GM23338 (cell line): Measurements from ENCODE around the gene DYSF. TPM values are rescaled to one million over a fixed set of nuclear protein-coding genes. Genes with fewer than 3 reads are reported as not detected.

Source experiments
- ATAC-seq: fragments of 200-7000 bp; cut with Tn5 transposase; 3 replicates; pipeline ENCODE4 v1.9.1; 2020
- DNase-seq: peaks from one replicate; pipeline ENCODE4 v3.0.0-alpha.2; 2015; ENCODE audit warnings: low spot score
- H2AFZ ChIP-seq: fragments of 200-600 bp; sonication (generic); 2 replicates; pipeline ENCODE4 v1.8.0; 2016; ENCODE audit warnings: antibody characterized with exemption, mild to moderate bottlenecking, moderate library complexity
- H3F3A ChIP-seq: fragments of 200-600 bp; sonication (generic); replicated peaks from 2 replicates; pipeline ENCODE4 v1.8.0; 2017; ENCODE audit warnings: antibody characterized with exemption, mixed run types, low read depth
- H3K27ac ChIP-seq: fragments of 200-600 bp; sonication (generic); 2 replicates; pipeline ENCODE4 v1.6.1; 2016; ENCODE audit warnings: low read depth
- H3K27me3 ChIP-seq: fragments of 200-600 bp; sonication (generic); 2 replicates; pipeline ENCODE4 v1.8.0; 2016; ENCODE audit warnings: mild to moderate bottlenecking, mixed run types, moderate library complexity; ENCODE audit not compliant: insufficient read depth
- H3K36me3 ChIP-seq: fragments of 200-600 bp; sonication (generic); 2 replicates; pipeline ENCODE4 v1.8.0; 2016; ENCODE audit warnings: mild to moderate bottlenecking; ENCODE audit not compliant: insufficient read depth
- H3K4me1 ChIP-seq: fragments of 200-600 bp; sonication (generic); 2 replicates; pipeline ENCODE4 v1.8.0; 2016; ENCODE audit warnings: mild to moderate bottlenecking, moderate library complexity; ENCODE audit not compliant: insufficient read depth
- H3K4me2 ChIP-seq: fragments of 200-600 bp; sonication (generic); 2 replicates; pipeline ENCODE4 v1.7.1; 2017; ENCODE audit warnings: mixed run types
- H3K4me3 ChIP-seq: fragments of 200-600 bp; sonication (generic); 2 replicates; pipeline ENCODE4 v1.6.1; 2016; ENCODE audit warnings: mixed run types
- H3K79me2 ChIP-seq: fragments of 200-600 bp; sonication (generic); replicated peaks from 2 replicates; pipeline ENCODE4 v1.8.0; 2017; ENCODE audit warnings: mild to moderate bottlenecking; ENCODE audit not compliant: insufficient read depth
- H3K9me2 ChIP-seq: fragments of 200-600 bp; sonication (generic); 2 replicates; pipeline ENCODE4 v1.8.0; 2017; ENCODE audit not compliant: insufficient read depth
- H4K20me1 ChIP-seq: fragments of 200-600 bp; sonication (generic); replicated peaks from 2 replicates; pipeline ENCODE4 v1.8.0; 2017; ENCODE audit warnings: mild to moderate bottlenecking; ENCODE audit not compliant: insufficient read depth
- H3K27ac Mint-ChIP-seq: 2 replicates; pipeline ENCODE4 v1.8.0; 2020; ENCODE audit warnings: inconsistent platforms, mild to moderate bottlenecking, moderate library complexity, mixed read lengths
- H3K27me3 Mint-ChIP-seq: 3 replicates; pipeline ENCODE4 v1.8.0; 2022; ENCODE audit warnings: low read depth, mild to moderate bottlenecking, moderate library complexity, mixed read lengths, inconsistent platforms; ENCODE audit not compliant: insufficient read depth, poor library complexity
- H3K36me3 Mint-ChIP-seq: 3 replicates; pipeline ENCODE4 v1.8.0; 2021; ENCODE audit warnings: low read depth, mild to moderate bottlenecking, inconsistent platforms, moderate library complexity, mixed read lengths
- H3K4me1 Mint-ChIP-seq: 3 replicates; pipeline ENCODE4 v1.8.0; 2020; ENCODE audit warnings: mild to moderate bottlenecking, inconsistent platforms, mixed read lengths
- H3K4me3 Mint-ChIP-seq: 3 replicates; pipeline ENCODE4 v1.8.0; 2021; ENCODE audit warnings: moderate library complexity, mild to moderate bottlenecking, inconsistent platforms, mixed read lengths
- H3K9me3 Mint-ChIP-seq: 3 replicates; pipeline ENCODE4 v1.8.0; 2020; ENCODE audit warnings: moderate library complexity, mild to moderate bottlenecking, inconsistent platforms, mixed read lengths
- JUNB ChIP-seq: IDR thresholded peaks from one replicate; pipeline ENCODE4 v1.6.1; 2016; ENCODE audit warnings: antibody characterized with exemption; ENCODE audit not compliant: unreplicated experiment
- POLR2AphosphoS5 ChIP-seq: IDR thresholded peaks from 2 replicates; pipeline ENCODE4 v1.6.1; 2016; ENCODE audit warnings: antibody characterized with exemption, low read depth
- polyA plus RNA-seq: library from polyadenylated mRNA; unstranded; fragments of >200 nt; fragmentation: Nextera tagmentation; extraction: Ambion mirVana; gene quantifications from 2 replicates; pipeline ENCODE4 v1.2.1, GENCODE V29; 2016
- total RNA-seq: library from RNA; depleted of rRNA; stranded (reverse); fragments of >200 nt; shearing (Covaris generic); gene quantifications from 2 replicates; pipeline ENCODE4 v1.2.3, GENCODE V29; 2014
- TF ChIP-seq, protein P1 (sequence below): fragments of 250-450 bp; sonication (Bioruptor Pico); IDR thresholded peaks from 2 replicates; pipeline ENCODE4 v1.5.0; 2020; ENCODE audit warnings: mild to moderate bottlenecking, moderate library complexity
- TF ChIP-seq, protein P2 (sequence below): IDR thresholded peaks from 2 replicates; pipeline ENCODE4 v1.6.1; 2016; ENCODE audit warnings: antibody characterized with exemption

Gene DYSF
- total and polyA plus RNA-seq, 2 experiments from 2014 or later: 7.3 to 21.3 TPM

DNA sequence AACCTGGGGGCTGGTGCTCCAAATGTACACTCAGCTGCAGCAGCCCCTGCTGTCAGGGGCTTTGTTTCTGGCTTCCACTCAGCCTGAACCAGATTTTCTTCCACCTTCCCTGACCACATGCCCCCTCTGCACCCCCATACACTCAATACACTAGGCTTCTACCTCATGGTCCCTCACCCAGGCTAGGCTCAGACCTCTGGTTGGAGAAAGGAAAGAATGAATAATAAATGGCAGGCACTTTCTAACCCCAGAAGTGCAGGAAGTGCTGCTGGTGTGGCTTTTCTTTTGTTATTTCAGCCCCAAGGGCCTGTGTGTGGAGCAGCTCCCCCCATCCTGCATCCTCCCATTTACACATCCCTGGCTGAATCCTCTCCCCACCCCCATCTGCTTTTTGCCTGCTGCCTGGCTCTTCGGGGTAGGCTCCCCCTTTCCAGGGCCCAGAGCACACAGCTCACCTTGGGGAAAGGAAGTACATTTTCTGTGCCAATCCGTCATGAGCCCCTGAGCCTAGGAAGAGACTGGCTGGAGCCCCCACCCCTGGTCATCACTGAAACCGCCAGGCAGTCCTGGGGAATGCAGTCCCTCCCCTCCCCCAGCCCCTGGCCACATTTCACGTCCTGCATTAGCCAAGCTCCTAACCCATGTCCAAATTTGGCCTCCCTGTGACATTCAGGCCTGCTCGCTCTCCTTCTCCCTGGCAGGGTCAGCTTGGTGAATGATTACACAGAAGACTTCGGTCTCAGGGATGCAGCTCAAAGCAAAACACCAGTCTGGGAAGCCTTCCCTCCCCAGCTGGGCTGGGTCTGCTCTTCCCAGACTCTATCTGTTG, 2.6 kb downstream of the DYSF start:
- Histone ChIP-seq H3K4me1 (peaks cover 49% of the 10 kb centered on the region), H3K36me3 (no peaks in the 10 kb centered on the region), H3K9me2 (no peaks in the 10 kb centered on the region), H4K20me1 (no peaks in the 10 kb centered on the region; the same call in 1 of the 2 replicates), H3K27ac (peak overlapping the region; percentile 92), H3K4me2 (peak overlapping the region; percentile 76), H3F3A (peaks cover 14% of the 10 kb centered on the region; the same call in 1 of the 2 replicates), H3K27me3 (peaks cover 30% of the 10 kb centered on the region), H2AFZ (no peak overlapping the region), H3K4me3 (peak overlapping the region; percentile 86), H3K79me2 (0 out of 2 replicates have a peak, but pooled peaks cover 9% of the 10 kb centered on the region)
- Mint-ChIP-seq H3K27me3 (peaks cover 42% of the 10 kb centered on the region), H3K27ac (peak overlapping the region; percentile 95), H3K9me3 (no peaks in the 10 kb centered on the region), H3K4me3 (peak overlapping the region; percentile 69), H3K4me1 (peaks cover 69% of the 10 kb centered on the region), H3K36me3 (peaks cover 4% of the 10 kb centered on the region; the same call in 2 of the 3 replicates)
- TF ChIP-seq POLR2AphosphoS5 (0 out of 2 replicates have a peak, but pooled peaks have one; percentile 38), JUNB (no peak)
- TF ChIP-seq, protein P1, sequence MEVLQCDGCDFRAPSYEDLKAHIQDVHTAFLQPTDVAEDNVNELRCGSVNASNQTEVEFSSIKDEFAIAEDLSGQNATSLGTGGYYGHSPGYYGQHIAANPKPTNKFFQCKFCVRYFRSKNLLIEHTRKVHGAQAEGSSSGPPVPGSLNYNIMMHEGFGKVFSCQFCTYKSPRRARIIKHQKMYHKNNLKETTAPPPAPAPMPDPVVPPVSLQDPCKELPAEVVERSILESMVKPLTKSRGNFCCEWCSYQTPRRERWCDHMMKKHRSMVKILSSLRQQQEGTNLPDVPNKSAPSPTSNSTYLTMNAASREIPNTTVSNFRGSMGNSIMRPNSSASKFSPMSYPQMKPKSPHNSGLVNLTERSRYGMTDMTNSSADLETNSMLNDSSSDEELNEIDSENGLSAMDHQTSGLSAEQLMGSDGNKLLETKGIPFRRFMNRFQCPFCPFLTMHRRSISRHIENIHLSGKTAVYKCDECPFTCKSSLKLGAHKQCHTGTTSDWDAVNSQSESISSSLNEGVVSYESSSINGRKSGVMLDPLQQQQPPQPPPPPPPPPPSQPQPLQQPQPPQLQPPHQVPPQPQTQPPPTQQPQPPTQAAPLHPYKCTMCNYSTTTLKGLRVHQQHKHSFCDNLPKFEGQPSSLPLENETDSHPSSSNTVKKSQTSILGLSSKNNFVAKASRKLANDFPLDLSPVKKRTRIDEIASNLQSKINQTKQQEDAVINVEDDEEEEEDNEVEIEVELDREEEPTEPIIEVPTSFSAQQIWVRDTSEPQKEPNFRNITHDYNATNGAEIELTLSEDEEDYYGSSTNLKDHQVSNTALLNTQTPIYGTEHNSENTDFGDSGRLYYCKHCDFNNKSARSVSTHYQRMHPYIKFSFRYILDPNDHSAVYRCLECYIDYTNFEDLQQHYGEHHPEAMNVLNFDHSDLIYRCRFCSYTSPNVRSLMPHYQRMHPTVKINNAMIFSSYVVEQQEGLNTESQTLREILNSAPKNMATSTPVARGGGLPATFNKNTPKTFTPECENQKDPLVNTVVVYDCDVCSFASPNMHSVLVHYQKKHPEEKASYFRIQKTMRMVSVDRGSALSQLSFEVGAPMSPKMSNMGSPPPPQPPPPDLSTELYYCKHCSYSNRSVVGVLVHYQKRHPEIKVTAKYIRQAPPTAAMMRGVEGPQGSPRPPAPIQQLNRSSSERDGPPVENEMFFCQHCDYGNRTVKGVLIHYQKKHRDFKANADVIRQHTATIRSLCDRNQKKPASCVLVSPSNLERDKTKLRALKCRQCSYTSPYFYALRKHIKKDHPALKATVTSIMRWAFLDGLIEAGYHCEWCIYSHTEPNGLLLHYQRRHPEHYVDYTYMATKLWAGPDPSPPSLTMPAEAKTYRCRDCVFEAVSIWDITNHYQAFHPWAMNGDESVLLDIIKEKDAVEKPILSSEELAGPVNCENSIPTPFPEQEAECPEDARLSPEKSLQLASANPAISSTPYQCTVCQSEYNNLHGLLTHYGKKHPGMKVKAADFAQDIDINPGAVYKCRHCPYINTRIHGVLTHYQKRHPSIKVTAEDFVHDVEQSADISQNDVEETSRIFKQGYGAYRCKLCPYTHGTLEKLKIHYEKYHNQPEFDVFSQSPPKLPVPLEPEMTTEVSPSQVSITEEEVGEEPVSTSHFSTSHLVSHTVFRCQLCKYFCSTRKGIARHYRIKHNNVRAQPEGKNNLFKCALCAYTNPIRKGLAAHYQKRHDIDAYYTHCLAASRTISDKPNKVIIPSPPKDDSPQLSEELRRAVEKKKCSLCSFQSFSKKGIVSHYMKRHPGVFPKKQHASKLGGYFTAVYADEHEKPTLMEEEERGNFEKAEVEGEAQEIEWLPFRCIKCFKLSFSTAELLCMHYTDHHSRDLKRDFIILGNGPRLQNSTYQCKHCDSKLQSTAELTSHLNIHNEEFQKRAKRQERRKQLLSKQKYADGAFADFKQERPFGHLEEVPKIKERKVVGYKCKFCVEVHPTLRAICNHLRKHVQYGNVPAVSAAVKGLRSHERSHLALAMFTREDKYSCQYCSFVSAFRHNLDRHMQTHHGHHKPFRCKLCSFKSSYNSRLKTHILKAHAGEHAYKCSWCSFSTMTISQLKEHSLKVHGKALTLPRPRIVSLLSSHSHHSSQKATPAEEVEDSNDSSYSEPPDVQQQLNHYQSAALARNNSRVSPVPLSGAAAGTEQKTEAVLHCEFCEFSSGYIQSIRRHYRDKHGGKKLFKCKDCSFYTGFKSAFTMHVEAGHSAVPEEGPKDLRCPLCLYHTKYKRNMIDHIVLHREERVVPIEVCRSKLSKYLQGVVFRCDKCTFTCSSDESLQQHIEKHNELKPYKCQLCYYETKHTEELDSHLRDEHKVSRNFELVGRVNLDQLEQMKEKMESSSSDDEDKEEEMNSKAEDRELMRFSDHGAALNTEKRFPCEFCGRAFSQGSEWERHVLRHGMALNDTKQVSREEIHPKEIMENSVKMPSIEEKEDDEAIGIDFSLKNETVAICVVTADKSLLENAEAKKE (CRISPR knock-in tag): no peak
- TF ChIP-seq, protein P2, sequence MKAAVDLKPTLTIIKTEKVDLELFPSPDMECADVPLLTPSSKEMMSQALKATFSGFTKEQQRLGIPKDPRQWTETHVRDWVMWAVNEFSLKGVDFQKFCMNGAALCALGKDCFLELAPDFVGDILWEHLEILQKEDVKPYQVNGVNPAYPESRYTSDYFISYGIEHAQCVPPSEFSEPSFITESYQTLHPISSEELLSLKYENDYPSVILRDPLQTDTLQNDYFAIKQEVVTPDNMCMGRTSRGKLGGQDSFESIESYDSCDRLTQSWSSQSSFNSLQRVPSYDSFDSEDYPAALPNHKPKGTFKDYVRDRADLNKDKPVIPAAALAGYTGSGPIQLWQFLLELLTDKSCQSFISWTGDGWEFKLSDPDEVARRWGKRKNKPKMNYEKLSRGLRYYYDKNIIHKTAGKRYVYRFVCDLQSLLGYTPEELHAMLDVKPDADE: peak; percentile 41; the same call in 1 of the 2 replicates
- ATAC-seq (peak; percentile 7), DNase-seq (peak; percentile 78)
